GM18873 (cell line): ENCODE measurements around the gene EVC2.
"Not testable (repeated sequence)": the region's sequence is repeated elsewhere in the genome, so short reads cannot be mapped to it uniquely, and the experiment has no call there.

Experiments used
- ATAC-seq: cut with Tn5 transposase; IDR thresholded peaks from one replicate; pipeline ENCODE4 v1.9.1; 2021; ENCODE audit warnings: mild to moderate bottlenecking, moderate library complexity, moderate number of reproducible peaks; ENCODE audit not compliant: unreplicated experiment, low FRiP score

The EVC2 gene

GRCh38 chr4:5632066-5632440 lies 76.3 kb downstream of the EVC2 start:
- ATAC-seq = no peak

GRCh38 chr4:5631352-5632065 lies 76.8 kb downstream of the EVC2 start:
- ATAC-seq = no peak

GRCh38 chr4:5630762-5631161 lies 77.6 kb downstream of the EVC2 start:
- no peak for ATAC-seq

GRCh38 chr4:5629542-5629941 lies 78.8 kb downstream of the EVC2 start:
- ATAC-seq = no peak

- no peak for ATAC-seq
These were observed 81.4 kb downstream of the EVC2 start for GRCh38 chr4:5626913-5627312.

GRCh38 chr4:5622596-5622995 lies 85.8 kb downstream of the EVC2 start:
- no peak for ATAC-seq

GRCh38 chr4:5619913-5620625 lies 88.3 kb downstream of the EVC2 start:
- no peak for ATAC-seq

GRCh38 chr4:5618051-5618960 lies 90.1 kb downstream of the EVC2 start:
- ATAC-seq = no peak

- no peak for ATAC-seq
These were observed 91.9 kb downstream of the EVC2 start for GRCh38 chr4:5616331-5616950.

- ATAC-seq = no peak
These were observed 92.8 kb downstream of the EVC2 start for GRCh38 chr4:5615496-5616075.

- ATAC-seq = no peak
These were observed 96.6 kb downstream of the EVC2 start for GRCh38 chr4:5611750-5612149.

- no peak for ATAC-seq
These were observed 98.9 kb downstream of the EVC2 start for GRCh38 chr4:5609306-5610007.

- ATAC-seq = not testable (repeated sequence)
These were observed 114.5 kb downstream of the EVC2 start for GRCh38 chr4:5593828-5594227.

GRCh38 chr4:5592272-5592671 lies 116.1 kb downstream of the EVC2 start:
- ATAC-seq = no peak

GRCh38 chr4:5589495-5589894 lies 118.9 kb downstream of the EVC2 start:
- no peak for ATAC-seq

GRCh38 chr4:5588046-5588445 lies 120.3 kb downstream of the EVC2 start:
- no peak for ATAC-seq

GRCh38 chr4:5575941-5576340 lies 132.4 kb downstream of the EVC2 start:
- ATAC-seq = no peak

- ATAC-seq = no peak
These were observed 134.0 kb downstream of the EVC2 start for GRCh38 chr4:5574386-5574785.

- ATAC-seq = no peak
These were observed 134.4 kb downstream of the EVC2 start for GRCh38 chr4:5573965-5574364.

- ATAC-seq = no peak
These were observed 135.6 kb downstream of the EVC2 start for GRCh38 chr4:5572751-5573150.
